Measurements from ENCODE around the gene HOXD9.

HOXD9 gene

GRCh38 chr2:176124947-176125771, 2.6 kb downstream of the HOXD9 start:
- H3K36me3 Mint-ChIP-seq = peaks cover 5% of the 10 kb centered on the region
- H3K27ac Mint-ChIP-seq = peak overlapping the region; percentile 26
- CTCF ChIA-PET = interaction anchor here (0.9 to 4.2 kb wide), 5 partner anchors 54 to 1023 kb away, joined by 3 to 25 read pairs (median 3); no protein-coding TSS in a partner anchor
- peaks cover 14% of the 10 kb centered on the region for H3K4me1 Mint-ChIP-seq
- H3K27me3 Mint-ChIP-seq = peaks cover 95% of the 10 kb centered on the region
- no peak overlapping the region for H3K4me3 Mint-ChIP-seq
- no peaks in the 10 kb centered on the region for H3K9me3 Mint-ChIP-seq
- no peak for DNase-seq

GRCh38 chr2:176125772-176126054, 3.2 kb downstream of the HOXD9 start:
- no peak for DNase-seq
- Mint-ChIP-seq H3K27ac (peak overlapping the region; percentile 26), H3K4me3 (no peak overlapping the region), H3K4me1 (peaks cover 16% of the 10 kb centered on the region), H3K9me3 (no peaks in the 10 kb centered on the region), H3K27me3 (peaks cover 95% of the 10 kb centered on the region), H3K36me3 (peaks cover 5% of the 10 kb centered on the region)
- CTCF ChIA-PET = interaction anchor here (0.9 to 4.2 kb wide), 6 partner anchors 54 to 1023 kb away, joined by 3 to 25 read pairs (median 3); no protein-coding TSS in a partner anchor

- Mint-ChIP-seq H3K27me3 (peaks cover 95% of the 10 kb centered on the region), H3K4me3 (no peak overlapping the region), H3K27ac (peak overlapping the region; percentile 82), H3K4me1 (peaks cover 25% of the 10 kb centered on the region), H3K9me3 (no peaks in the 10 kb centered on the region), H3K36me3 (peaks cover 5% of the 10 kb centered on the region)
- CTCF ChIA-PET = interaction anchor here (0.5 to 4.2 kb wide), 32 partner anchors 9 to 1034 kb away, joined by 3 to 25 read pairs (median 4); partner anchors contain the start of gene HOXD4
- peak; percentile 75 for DNase-seq
These were observed 4.6 kb downstream of the HOXD9 start for GRCh38 chr2:176126929-176127773.

GRCh38 chr2:176127774-176128072, 5.2 kb downstream of the HOXD9 start:
- H3K27ac Mint-ChIP-seq = peak overlapping the region; percentile 82
- no peaks in the 10 kb centered on the region for H3K9me3 Mint-ChIP-seq
- H3K4me3 Mint-ChIP-seq = no peak overlapping the region
- H3K4me1 Mint-ChIP-seq = peaks cover 28% of the 10 kb centered on the region
- H3K27me3 Mint-ChIP-seq = peaks cover 95% of the 10 kb centered on the region
- H3K36me3 Mint-ChIP-seq = peaks cover 6% of the 10 kb centered on the region
- CTCF ChIA-PET = interaction anchor here (0.8 to 4.2 kb wide), 19 partner anchors 12 to 524 kb away, joined by 3 to 25 read pairs (median 4); partner anchors contain the start of gene HOXD4
- DNase-seq = no peak

GRCh38 chr2:176128172-176128981, 5.9 kb downstream of the HOXD9 start:
- Mint-ChIP-seq H3K4me3 (peak overlapping the region; percentile 51), H3K36me3 (peaks cover 6% of the 10 kb centered on the region), H3K4me1 (peaks cover 28% of the 10 kb centered on the region), H3K9me3 (no peaks in the 10 kb centered on the region), H3K27ac (peak overlapping the region; percentile 82), H3K27me3 (peaks cover 95% of the 10 kb centered on the region)
- no peak for DNase-seq
- CTCF ChIA-PET = interaction anchor here (0.9 to 4.2 kb wide), 11 partner anchors 11 to 523 kb away, joined by 3 to 25 read pairs (median 8); partner anchors contain the start of gene HOXD4

GRCh38 chr2:176128982-176129796, 6.7 kb downstream of the HOXD9 start, which contains the start of gene HOXD8:
Gene HOXD8 (plus strand): TSS chr2:176129705. CDS start chr2:176130367, 662 bp downstream.
- Mint-ChIP-seq H3K36me3 (peaks cover 3% of the 10 kb centered on the region), H3K4me1 (peaks cover 26% of the 10 kb centered on the region), H3K27ac (peak within 1 kb of the TSS; percentile 82), H3K9me3 (no peaks in the 10 kb centered on the region), H3K27me3 (peaks cover 95% of the 10 kb centered on the region), H3K4me3 (peak within 1 kb of the TSS; percentile 56)
- CTCF ChIA-PET = interaction anchor here (1.0 to 4.2 kb wide), 4 partner anchors 11 to 523 kb away, joined by 3 to 25 read pairs (median 20); no protein-coding TSS in a partner anchor
- no peak for DNase-seq

- CTCF ChIA-PET = no interaction called here
These were observed 7.3 kb downstream of the HOXD9 start for GRCh38 chr2:176129813-176130146.

GRCh38 chr2:176130147-176130956, 7.8 kb downstream of the HOXD9 start:
- DNase-seq = no peak
- H3K4me1 Mint-ChIP-seq = peaks cover 27% of the 10 kb centered on the region
- H3K27me3 Mint-ChIP-seq = peaks cover 95% of the 10 kb centered on the region
- peaks cover 3% of the 10 kb centered on the region for H3K36me3 Mint-ChIP-seq
- CTCF ChIA-PET = interaction anchor here (1.0 to 2.0 kb wide), 5 partner anchors 9 to 1018 kb away, joined by 4 to 9 read pairs (median 5); partner anchors contain the start of gene HOXD9
- H3K9me3 Mint-ChIP-seq = no peaks in the 10 kb centered on the region
- peak overlapping the region; percentile 85 for H3K27ac Mint-ChIP-seq
- peak overlapping the region; percentile 56 for H3K4me3 Mint-ChIP-seq

More at GRCh38 chr2:176129813-176130146, 7.3 kb downstream of the HOXD9 start:
- DNase-seq = no peak
- Mint-ChIP-seq H3K27me3 (peaks cover 95% of the 10 kb centered on the region), H3K36me3 (peaks cover 3% of the 10 kb centered on the region), H3K9me3 (no peaks in the 10 kb centered on the region), H3K27ac (no peak overlapping the region), H3K4me1 (peaks cover 26% of the 10 kb centered on the region), H3K4me3 (no peak overlapping the region)

GRCh38 chr2:176130957-176131847, 8.7 kb downstream of the HOXD9 start:
- CTCF ChIA-PET = interaction anchor here (1.0 to 2.0 kb wide), 7 partner anchors 9 to 1017 kb away, joined by 4 to 9 read pairs (median 5); partner anchors contain the start of gene HOXD9
- H3K4me1 Mint-ChIP-seq = peaks cover 34% of the 10 kb centered on the region
- peaks cover 3% of the 10 kb centered on the region for H3K36me3 Mint-ChIP-seq
- no peak for DNase-seq
- peaks cover 95% of the 10 kb centered on the region for H3K27me3 Mint-ChIP-seq
- peak overlapping the region; percentile 56 for H3K4me3 Mint-ChIP-seq
- H3K9me3 Mint-ChIP-seq = no peaks in the 10 kb centered on the region
- H3K27ac Mint-ChIP-seq = peak overlapping the region; percentile 85

GRCh38 chr2:176131848-176132158, 9.3 kb downstream of the HOXD9 start:
- CTCF ChIA-PET = interaction anchor here (1.0 to 2.0 kb wide), 6 partner anchors 9 to 323 kb away, joined by 4 to 9 read pairs (median 5); partner anchors contain the start of gene HOXD9
- Mint-ChIP-seq H3K27me3 (peaks cover 96% of the 10 kb centered on the region), H3K27ac (peak overlapping the region; percentile 65), H3K4me3 (no peak overlapping the region), H3K36me3 (peaks cover 3% of the 10 kb centered on the region), H3K4me1 (peaks cover 34% of the 10 kb centered on the region), H3K9me3 (no peaks in the 10 kb centered on the region)
- no peak for DNase-seq

GRCh38 chr2:176132205-176133171, 10.0 kb downstream of the HOXD9 start:
- H3K4me3 Mint-ChIP-seq = peak overlapping the region; percentile 72
- peak overlapping the region; percentile 71 for H3K27ac Mint-ChIP-seq
- peaks cover 34% of the 10 kb centered on the region for H3K4me1 Mint-ChIP-seq
- H3K9me3 Mint-ChIP-seq = no peaks in the 10 kb centered on the region
- no peak for DNase-seq
- peaks cover 3% of the 10 kb centered on the region for H3K36me3 Mint-ChIP-seq
- CTCF ChIA-PET = interaction anchor here (0.8 to 2.0 kb wide), 6 partner anchors 8 to 422 kb away, joined by 3 to 9 read pairs (median 5); partner anchors contain the start of gene HOXD9
- peaks cover 99% of the 10 kb centered on the region for H3K27me3 Mint-ChIP-seq

Data from activated naive CD4-positive, alpha-beta T cell treated with anti-CD3 and anti-CD28 coated beads, Interleukin-2, amount 10 ng/mL, durations not matched to agents 7 days and 5 days (primary cell).